ENCODE data around the gene LRRC75B.
"Not testable (repeated sequence)": the region's sequence is repeated elsewhere in the genome, so short reads cannot be mapped to it uniquely, and the experiment has no call there.

DNA sequence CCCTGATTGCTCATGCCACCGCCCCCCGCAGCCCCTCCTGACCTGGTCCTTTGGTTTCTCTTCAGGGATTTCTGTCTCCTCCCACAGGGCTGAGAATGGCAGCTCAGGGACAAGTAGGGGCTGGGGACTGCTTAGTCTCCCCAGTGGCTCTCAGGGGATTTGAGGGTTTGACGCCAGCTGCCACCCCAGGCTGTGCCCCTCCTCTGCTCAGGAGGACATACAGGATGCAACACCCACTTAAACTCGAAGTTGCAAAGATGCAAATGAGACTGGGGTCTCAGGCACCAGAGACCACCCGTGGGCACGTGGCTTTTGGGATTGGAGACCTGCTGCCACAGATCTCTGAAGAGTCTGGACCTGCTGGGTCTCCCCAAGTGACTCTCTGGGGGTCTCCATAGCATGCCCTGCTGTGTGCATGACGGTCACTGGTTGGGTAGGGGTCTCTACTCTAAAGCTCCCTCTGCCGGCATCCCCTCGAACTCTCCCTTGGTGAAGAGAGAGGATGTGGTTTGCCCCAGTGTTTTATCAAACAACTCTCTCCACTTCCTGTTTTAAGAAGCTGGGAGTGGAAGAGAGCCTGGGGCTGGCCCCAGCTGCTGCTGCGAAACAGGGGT lies 42.0 kb upstream of the LRRC75B start:
- not testable (repeated sequence) for TF ChIP-seq POLR2AphosphoS5 (IDR thresholded peaks at IDR 0.05; ENCODE audit: low read depth, low read length); SMAD1 (CRISPR knock-in tag; IDR thresholded peaks at IDR 0.05; ENCODE audit: borderline replicate concordance, low read depth); NFE2 (CRISPR knock-in tag; IDR thresholded peaks at IDR 0.05); FOXM1 (CRISPR knock-in tag; IDR thresholded peaks at IDR 0.05); YY1 (IDR thresholded peaks at IDR 0.05; ENCODE audit: insufficient read depth, insufficient replicate concordance, low read depth, low read length); RAD21 (CRISPR knock-in tag; IDR thresholded peaks at IDR 0.05)

Data from HepG2 (cell line).